ENCODE data around the gene NOL9. TPM values are rescaled to one million over a fixed set of nuclear protein-coding genes. Genes with fewer than 3 reads are reported as not detected.

The NOL9 gene
- total and polyA plus RNA-seq, 9 of the 15 experiments (the other 6 are each of a cell fraction or from before 2014, with no cell fraction given), result 5.6 to 76.5 (median 47.3) TPM

- TF ChIP-seq, protein P1, sequence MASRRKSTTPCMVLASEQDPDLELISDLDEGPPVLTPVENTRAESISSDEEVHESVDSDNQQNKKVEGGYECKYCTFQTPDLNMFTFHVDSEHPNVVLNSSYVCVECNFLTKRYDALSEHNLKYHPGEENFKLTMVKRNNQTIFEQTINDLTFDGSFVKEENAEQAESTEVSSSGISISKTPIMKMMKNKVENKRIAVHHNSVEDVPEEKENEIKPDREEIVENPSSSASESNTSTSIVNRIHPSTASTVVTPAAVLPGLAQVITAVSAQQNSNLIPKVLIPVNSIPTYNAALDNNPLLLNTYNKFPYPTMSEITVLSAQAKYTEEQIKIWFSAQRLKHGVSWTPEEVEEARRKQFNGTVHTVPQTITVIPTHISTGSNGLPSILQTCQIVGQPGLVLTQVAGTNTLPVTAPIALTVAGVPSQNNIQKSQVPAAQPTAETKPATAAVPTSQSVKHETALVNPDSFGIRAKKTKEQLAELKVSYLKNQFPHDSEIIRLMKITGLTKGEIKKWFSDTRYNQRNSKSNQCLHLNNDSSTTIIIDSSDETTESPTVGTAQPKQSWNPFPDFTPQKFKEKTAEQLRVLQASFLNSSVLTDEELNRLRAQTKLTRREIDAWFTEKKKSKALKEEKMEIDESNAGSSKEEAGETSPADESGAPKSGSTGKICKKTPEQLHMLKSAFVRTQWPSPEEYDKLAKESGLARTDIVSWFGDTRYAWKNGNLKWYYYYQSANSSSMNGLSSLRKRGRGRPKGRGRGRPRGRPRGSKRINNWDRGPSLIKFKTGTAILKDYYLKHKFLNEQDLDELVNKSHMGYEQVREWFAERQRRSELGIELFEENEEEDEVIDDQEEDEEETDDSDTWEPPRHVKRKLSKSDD (conservative IDR thresholded peaks at IDR 0.05; ENCODE audit: low read length), result no peak
- peak; percentile 86 for TF ChIP-seq POLR2AphosphoS5 (IDR thresholded peaks at IDR 0.05; ENCODE audit: control insufficient read depth, insufficient read depth, low read depth, low read length)
- no peak for TF ChIP-seq TGIF2 (CRISPR knock-in tag; IDR thresholded peaks at IDR 0.05)
- no peak for TF ChIP-seq RBM34 (IDR thresholded peaks at IDR 0.05; ENCODE audit: borderline replicate concordance, insufficient read depth, low read length)
- no peak for TF ChIP-seq ZNF584 (CRISPR knock-in tag; IDR thresholded peaks at IDR 0.05; ENCODE audit: low read depth)
- TF ChIP-seq IRF1 (CRISPR knock-in tag; IDR thresholded peaks at IDR 0.05; ENCODE audit: borderline replicate concordance), result no peak
- no peak for TF ChIP-seq XRCC5 (IDR thresholded peaks at IDR 0.05; ENCODE audit: low read depth, low read length)
- peak; percentile 39 for TF ChIP-seq FOS (IDR thresholded peaks at IDR 0.05; ENCODE audit: extremely low read depth, insufficient read length)
- peak; percentile 100 for TF ChIP-seq RFX1 (IDR thresholded peaks at IDR 0.05)
- no peak for TF ChIP-seq ZNF561 (CRISPR knock-in tag; conservative IDR thresholded peaks at IDR 0.05)
- peak; percentile 69; the same call in 1 of the 2 replicates for TF ChIP-seq BMI1 (IDR thresholded peaks at IDR 0.05; ENCODE audit: low read length)
- no peak for TF ChIP-seq ZNF280B (CRISPR knock-in tag; IDR thresholded peaks at IDR 0.05)
- TF ChIP-seq ATF1 (CRISPR knock-in tag; IDR thresholded peaks at IDR 0.05), result peak; percentile 78
- TF ChIP-seq ATF1 (tag; IDR thresholded peaks at IDR 0.05), result peak; percentile 96
- TF ChIP-seq, protein P2, sequence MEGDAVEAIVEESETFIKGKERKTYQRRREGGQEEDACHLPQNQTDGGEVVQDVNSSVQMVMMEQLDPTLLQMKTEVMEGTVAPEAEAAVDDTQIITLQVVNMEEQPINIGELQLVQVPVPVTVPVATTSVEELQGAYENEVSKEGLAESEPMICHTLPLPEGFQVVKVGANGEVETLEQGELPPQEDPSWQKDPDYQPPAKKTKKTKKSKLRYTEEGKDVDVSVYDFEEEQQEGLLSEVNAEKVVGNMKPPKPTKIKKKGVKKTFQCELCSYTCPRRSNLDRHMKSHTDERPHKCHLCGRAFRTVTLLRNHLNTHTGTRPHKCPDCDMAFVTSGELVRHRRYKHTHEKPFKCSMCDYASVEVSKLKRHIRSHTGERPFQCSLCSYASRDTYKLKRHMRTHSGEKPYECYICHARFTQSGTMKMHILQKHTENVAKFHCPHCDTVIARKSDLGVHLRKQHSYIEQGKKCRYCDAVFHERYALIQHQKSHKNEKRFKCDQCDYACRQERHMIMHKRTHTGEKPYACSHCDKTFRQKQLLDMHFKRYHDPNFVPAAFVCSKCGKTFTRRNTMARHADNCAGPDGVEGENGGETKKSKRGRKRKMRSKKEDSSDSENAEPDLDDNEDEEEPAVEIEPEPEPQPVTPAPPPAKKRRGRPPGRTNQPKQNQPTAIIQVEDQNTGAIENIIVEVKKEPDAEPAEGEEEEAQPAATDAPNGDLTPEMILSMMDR (IDR thresholded peaks at IDR 0.05 in 2 of 3, conservative IDR thresholded peaks at IDR 0.05 in 1 of 3; ENCODE audit: insufficient read depth in 2 of 3, low read depth in 1 of 3, low read length in 3 of 3), result no peak
- no peak for TF ChIP-seq ZBTB34 (CRISPR knock-in tag; IDR thresholded peaks at IDR 0.05)
- TF ChIP-seq HNRNPL (IDR thresholded peaks at IDR 0.05; ENCODE audit: low read depth, low read length), result no peak
- no peak for TF ChIP-seq WHSC1 (IDR thresholded peaks at IDR 0.05; ENCODE audit: low read length)
- TF ChIP-seq U2AF1 (optimal IDR thresholded peaks at IDR 0.05; ENCODE audit: low read depth, low read length), result no peak
These were observed 25.2 kb upstream of the NOL9 start, which contains the start of gene ZBTB48 (continued) for GRCh38 chr1:6579374-6580118.
